Gastrocnemius medialis (tissue), 4 donors: ENCODE measurements around the gene CTSD. TPM values are rescaled to one million over a fixed set of nuclear protein-coding genes. Genes with fewer than 3 reads are reported as not detected.
A peak's percentile ranks its signal among the peaks of the same experiment; 100 is the strongest.

Experiments used
- ATAC-seq, 2 donors: fragments of 150-250 bp; one replicate each; pipeline ENCODE4 v1.9.1; 2016
- DNase-seq, 2 donors: peaks; one replicate each; pipeline ENCODE4 v3.0.0-alpha.2; 2019
- H3K27ac ChIP-seq, 4 donors: fragments of 200-600 bp; sonication (generic); 1 replicate in 1 of 4; 2 replicates in 3 of 4; pipeline ENCODE4 v1.5.1; 2016 to 2018; ENCODE audit warnings: mild to moderate bottlenecking in 2 of 4, moderate library complexity in 1 of 4
- H3K27me3 ChIP-seq, 3 donors: fragments of 200-600 bp; sonication (generic) in 2 of 3; 1 replicate in 1 of 3; 2 replicates in 2 of 3; pipeline versions ENCODE4 v1.5.1 to v1.6.0; 2016 to 2019; ENCODE audit warnings: mild to moderate bottlenecking in 1 of 3, moderate library complexity in 1 of 3
- H3K36me3 ChIP-seq, 2 donors: fragments of 200-600 bp; sonication (generic) in 1 of 2; one replicate each; pipeline ENCODE4 v1.5.1; 2017 to 2018
- H3K4me1 ChIP-seq, 2 donors: fragments of 200-600 bp; sonication (generic) in 1 of 2; one replicate each; pipeline ENCODE4 v1.5.1; 2016 to 2017; ENCODE audit warnings: mild to moderate bottlenecking in 2 of 2
- H3K4me3 ChIP-seq, 4 donors: fragments of 200-600 bp; sonication (generic) in 3 of 4; 1 replicate in 1 of 4; 2 replicates in 3 of 4; pipeline ENCODE4 v1.5.1; 2016 to 2019; ENCODE audit warnings: mild to moderate bottlenecking in 2 of 4
- H3K9me3 ChIP-seq, 3 donors: fragments of 200-600 bp; sonication (generic) in 2 of 3; 1 replicate in 1 of 3; 2 replicates in 2 of 3; pipeline ENCODE4 v1.5.1; 2016 to 2019
- CTCF ChIP-seq, 5 experiments: fragments of 450-650 bp in 3 of 5; fragments of 200-600 bp in 2 of 5; sonication (generic) in 2 of 5; IDR thresholded peaks in 4 of 5; conservative IDR thresholded peaks in 1 of 5; 1 replicate in 4 of 5; 2 replicates in 1 of 5; pipeline ENCODE4 v1.5.1; 2016 to 2019; ENCODE audit warnings: antibody characterized with exemption in 5 of 5, mild to moderate bottlenecking in 3 of 5, moderate library complexity in 3 of 5
- POLR2A ChIP-seq, 2 donors: fragments of 450-650 bp; IDR thresholded peaks; one replicate each; pipeline ENCODE4 v1.6.1; 2017; ENCODE audit warnings: antibody characterized with exemption in 2 of 2, mild to moderate bottlenecking in 2 of 2, moderate library complexity in 2 of 2
- in situ Hi-C, 4 donors: fragments of 200-750 bp; cut with MboI; loops; one replicate each; pipeline versions ENCODE4 v1.15.0 to v1.8.0; 2017; ENCODE audit warnings: low sequenced_read_pairs in 4 of 4
- intact Hi-C: fragments of 100-400 bp; cut with DNase I; formaldehyde crosslinking; loops from one replicate; pipeline ENCODE4 v1.15.1; 2023; ENCODE audit warnings: low total_unique reads
- total RNA-seq, 4 donors: library from RNA; depleted of rRNA; stranded (reverse); fragments of >200 nt; gene quantifications; one replicate each; pipeline versions ENCODE4 v1.1.0 to v1.2.3, GENCODE V29; 2016

Gene CTSD
- total RNA-seq, 4 donors from 2014 or later: 490 to 981 (median 845) TPM

GRCh38 chr11:1759851-1760220 lies 3.9 kb downstream of the CTSD start:
- Histone ChIP-seq H3K27ac (peak overlapping the region; percentile 98 to 100 (median 100)), H3K4me1 (peaks cover 68 to 74% of the 10 kb centered on the region in 2 donors), H3K27me3 (no peaks in the 10 kb centered on the region), H3K4me3 (peak overlapping the region; percentile 20 to 99 (median 42)), H3K36me3 (peaks cover 0 to 47% of the 10 kb centered on the region in 2 donors), H3K9me3 (no peaks in the 10 kb centered on the region)
- TF ChIP-seq CTCF (IDR thresholded peaks at IDR 0.05 in 4 of 5, conservative IDR thresholded peaks at IDR 0.05 in 1 of 5): no peak
- TF ChIP-seq POLR2A (IDR thresholded peaks at IDR 0.05): no peak
- in situ Hi-C loops (no loop called here), intact Hi-C loops (loop anchor here (10.0 kb wide), 1 partner anchor 625 kb away; no protein-coding TSS in a partner anchor)
- ATAC-seq: no peak
- DNase-seq: no peak

- in situ Hi-C loops (no loop called here), intact Hi-C loops (no loop called here)
- H3K9me3 ChIP-seq: no peaks in the 10 kb centered on the region
- TF ChIP-seq POLR2A (IDR thresholded peaks at IDR 0.05): no peak
- no peak for TF ChIP-seq CTCF (IDR thresholded peaks at IDR 0.05 in 4 of 5, conservative IDR thresholded peaks at IDR 0.05 in 1 of 5)
- H3K27me3 ChIP-seq: no peaks in the 10 kb centered on the region
- H3K4me3 ChIP-seq: peak overlapping the region in 1 of 4 donors; percentile 20
- H3K27ac ChIP-seq: peak overlapping the region; percentile 98 to 100 (median 100)
- ATAC-seq (no peak), DNase-seq (no peak)
- peaks cover 65 to 75% of the 10 kb centered on the region in 2 donors for H3K4me1 ChIP-seq
- peaks cover 0 to 51% of the 10 kb centered on the region in 2 donors for H3K36me3 ChIP-seq
These were observed 4.4 kb downstream of the CTSD start for GRCh38 chr11:1759151-1759850.

GRCh38 chr11:1758611-1759150 lies 5.0 kb downstream of the CTSD start:
- no peak overlapping the region for H3K4me3 ChIP-seq
- H3K9me3 ChIP-seq: no peaks in the 10 kb centered on the region
- peak overlapping the region; percentile 98 to 100 (median 100) for H3K27ac ChIP-seq
- no peak for TF ChIP-seq CTCF (IDR thresholded peaks at IDR 0.05 in 4 of 5, conservative IDR thresholded peaks at IDR 0.05 in 1 of 5)
- no peak for TF ChIP-seq POLR2A (IDR thresholded peaks at IDR 0.05)
- in situ Hi-C loops (no loop called here), intact Hi-C loops (no loop called here)
- peaks cover 0 to 55% of the 10 kb centered on the region in 2 donors for H3K36me3 ChIP-seq
- ATAC-seq: no peak
- no peak for DNase-seq
- H3K27me3 ChIP-seq: no peaks in the 10 kb centered on the region
- peaks cover 68 to 77% of the 10 kb centered on the region in 2 donors for H3K4me1 ChIP-seq

GRCh38 chr11:1757861-1758610 lies 5.7 kb downstream of the CTSD start:
- Histone ChIP-seq H3K4me1 (peaks cover 72 to 83% of the 10 kb centered on the region in 2 donors), H3K27me3 (no peaks in the 10 kb centered on the region), H3K9me3 (no peaks in the 10 kb centered on the region), H3K4me3 (no peak overlapping the region), H3K36me3 (peaks cover 0 to 62% of the 10 kb centered on the region in 2 donors), H3K27ac (peak overlapping the region; percentile 98 to 100 (median 100))
- ATAC-seq (no peak), DNase-seq (no peak)
- in situ Hi-C loops: no loop called here
- intact Hi-C loops: no loop called here
- TF ChIP-seq CTCF (IDR thresholded peaks at IDR 0.05 in 4 of 5, conservative IDR thresholded peaks at IDR 0.05 in 1 of 5) (no peak), POLR2A (IDR thresholded peaks at IDR 0.05) (no peak)
